ENCODE results near the gene RIN3.
"Not testable (repeated sequence)": the region's sequence is repeated elsewhere in the genome, so short reads cannot be mapped to it uniquely, and the experiment has no call there.

- not testable (repeated sequence) for TF ChIP-seq MYC (IDR thresholded peaks at IDR 0.05; ENCODE audit: low read depth, low read length); POLR2A (IDR thresholded peaks at IDR 0.05; ENCODE audit: extremely low read depth, insufficient read length); CTCF (IDR thresholded peaks at IDR 0.05; ENCODE audit: low read depth, low read length)
Observed at GRCh38 chr14:92680330-92680729, 166.7 kb downstream of the RIN3 start.

Measured in NB4 (cell line).